ENCODE results near the gene C6orf89.

The C6orf89 gene

DNA sequence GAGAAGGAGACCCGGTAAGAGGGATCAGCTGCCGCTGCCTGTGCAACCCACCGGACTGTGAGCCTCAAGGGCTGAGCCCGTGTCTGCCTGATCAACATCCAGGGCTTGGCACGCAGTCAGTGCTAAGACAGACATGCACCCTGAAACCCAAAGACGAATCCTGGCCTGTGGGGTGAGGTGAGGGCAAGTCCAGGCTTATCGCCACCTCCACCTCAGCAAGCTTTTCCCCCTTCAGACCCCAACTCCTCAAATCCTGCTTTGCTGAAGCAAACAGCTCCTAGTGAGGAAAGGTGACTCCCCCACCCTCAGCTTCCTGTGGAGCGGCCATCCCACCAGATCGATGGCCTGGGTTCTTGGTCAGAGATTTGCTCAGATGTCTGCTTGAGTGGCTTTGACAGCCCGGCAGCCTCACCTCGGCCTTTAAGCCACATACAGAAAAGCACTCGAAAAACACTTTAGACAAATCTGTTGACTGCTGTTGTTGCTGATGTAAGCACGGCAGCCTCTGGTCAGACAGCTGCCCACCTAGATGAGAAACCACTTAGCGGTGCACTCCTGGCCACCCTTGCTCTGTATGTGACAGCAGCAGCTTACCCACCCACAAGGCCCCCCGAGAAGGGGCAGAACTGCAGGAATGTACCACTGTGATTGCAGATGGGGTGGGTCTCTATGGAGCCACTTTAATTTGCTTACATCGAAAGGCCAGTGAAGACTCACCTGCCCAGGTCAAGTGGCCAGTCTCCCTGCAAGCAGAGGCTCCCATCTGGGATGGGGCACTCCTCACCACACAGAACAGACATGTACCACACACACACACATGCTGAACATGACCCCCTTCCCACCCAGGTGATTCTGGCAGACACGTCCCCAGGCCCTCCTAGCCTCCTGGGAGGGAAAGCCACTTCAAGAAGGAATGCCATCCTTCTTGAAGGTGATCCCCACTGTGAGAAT is 85.4 kb downstream of the C6orf89 start:
- DNase-seq, result no peak

DNA sequence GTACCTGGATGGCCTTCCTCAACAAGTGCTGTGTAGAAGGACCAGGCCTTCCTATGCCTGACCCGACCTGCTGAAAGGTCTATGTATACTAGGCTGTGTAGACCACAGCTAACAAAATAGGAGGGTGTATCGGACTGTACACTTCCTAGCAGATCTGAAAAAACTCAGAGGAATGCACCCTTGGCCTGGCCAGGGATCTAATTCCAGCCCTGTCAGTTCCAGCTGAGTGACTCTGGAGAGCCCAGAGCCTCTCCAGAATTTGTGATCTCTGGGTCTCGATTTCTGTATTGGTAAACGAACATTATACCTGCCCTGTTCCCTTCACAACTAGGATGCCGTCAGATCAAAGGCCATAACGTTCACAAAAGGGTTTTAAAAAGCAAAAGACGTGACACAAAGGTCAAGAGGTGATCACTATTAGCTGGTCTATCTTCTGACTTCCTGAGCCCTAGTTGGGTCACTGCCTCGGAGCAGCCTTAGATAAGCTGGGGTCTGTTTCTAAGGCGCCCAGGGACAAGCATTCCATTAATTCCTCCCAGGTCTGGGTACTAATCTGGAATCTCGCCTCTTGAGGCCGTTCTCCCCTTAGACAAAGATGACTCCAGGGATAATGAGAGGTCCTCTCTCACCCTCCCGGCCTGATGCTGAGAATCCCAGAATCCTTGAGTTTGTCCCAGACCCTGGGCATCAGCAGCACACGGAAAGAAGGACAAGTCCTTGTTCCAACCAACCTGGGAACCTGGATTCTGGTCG is 86.3 kb downstream of the C6orf89 start:
- DNase-seq, result no peak

DNA sequence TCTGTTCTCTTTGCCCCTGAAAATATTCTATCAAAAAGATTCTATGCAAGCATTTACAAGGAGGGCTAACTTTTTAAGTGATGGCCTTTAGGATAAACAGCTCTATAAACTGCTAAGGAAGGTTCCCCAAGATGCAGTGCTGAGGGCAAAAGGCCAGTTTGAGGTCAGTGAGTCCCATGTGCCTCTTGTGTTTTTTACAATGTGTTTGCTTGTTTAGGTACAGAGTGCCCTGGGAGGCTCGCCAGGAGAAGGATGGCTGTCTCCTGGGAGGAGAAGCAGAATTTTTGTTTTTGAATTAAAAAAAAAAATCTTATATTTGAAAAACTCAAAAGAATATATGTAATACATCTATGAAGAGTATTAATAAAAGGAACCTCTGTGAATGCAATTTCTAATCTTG is 87.4 kb downstream of the C6orf89 start:
- no peak for DNase-seq

DNA sequence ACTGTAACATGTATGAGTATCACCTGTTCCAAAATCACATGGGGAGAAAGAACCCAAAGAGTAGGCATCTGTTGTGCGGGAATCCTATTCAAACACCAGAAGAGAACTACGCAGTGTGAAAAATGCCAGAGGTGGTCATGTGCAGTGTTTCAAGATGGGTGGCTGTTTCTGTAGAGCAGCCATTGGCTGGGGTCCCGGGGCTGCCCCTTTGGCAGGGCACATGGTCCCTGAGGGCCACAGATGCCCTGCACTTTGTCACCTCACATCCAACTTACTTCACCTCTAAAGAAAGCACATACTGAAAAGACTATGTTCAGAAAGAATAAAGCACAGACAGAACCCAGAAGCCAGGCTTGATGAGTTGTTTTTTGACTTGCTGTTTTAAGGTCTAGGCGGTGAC is 87.9 kb downstream of the C6orf89 start:
- no peak for DNase-seq

DNA sequence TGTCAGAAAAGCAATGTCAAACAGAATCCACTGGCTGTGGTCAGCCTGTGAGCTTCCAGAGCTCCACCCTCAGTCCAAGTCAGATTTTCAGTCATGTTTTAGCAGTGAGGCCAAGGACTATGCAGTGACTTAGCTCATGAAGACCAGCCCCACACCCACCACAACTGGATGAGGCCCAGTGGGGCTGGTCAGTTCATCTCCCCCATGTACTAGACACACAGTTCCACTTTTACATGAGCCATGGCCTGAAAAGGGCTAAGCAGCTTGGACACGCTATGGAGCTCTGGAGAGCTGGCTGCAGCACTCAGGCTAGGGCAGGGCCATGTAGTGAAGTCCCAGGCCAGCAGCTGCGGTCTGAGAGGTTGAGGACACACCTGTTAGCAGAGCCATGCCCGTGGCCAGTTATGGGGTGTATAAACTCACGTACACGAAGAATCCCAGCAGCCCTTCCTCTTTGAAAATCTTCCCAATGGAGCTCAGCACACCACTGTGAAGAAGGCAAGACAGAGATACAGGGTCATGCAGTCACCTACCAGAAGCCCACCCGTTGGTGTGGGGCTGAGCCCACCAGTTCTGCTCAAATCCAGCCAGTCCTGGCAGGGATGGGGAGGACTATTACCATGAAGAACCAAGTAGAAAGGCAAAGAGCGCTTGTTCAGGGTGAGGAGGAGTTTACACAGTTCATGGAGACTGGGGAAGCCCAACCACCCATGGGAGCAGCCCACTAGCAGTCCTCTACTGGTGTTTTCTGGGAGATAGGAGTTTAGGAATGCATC is 89.7 kb downstream of the C6orf89 start:
- no peak for DNase-seq

DNA sequence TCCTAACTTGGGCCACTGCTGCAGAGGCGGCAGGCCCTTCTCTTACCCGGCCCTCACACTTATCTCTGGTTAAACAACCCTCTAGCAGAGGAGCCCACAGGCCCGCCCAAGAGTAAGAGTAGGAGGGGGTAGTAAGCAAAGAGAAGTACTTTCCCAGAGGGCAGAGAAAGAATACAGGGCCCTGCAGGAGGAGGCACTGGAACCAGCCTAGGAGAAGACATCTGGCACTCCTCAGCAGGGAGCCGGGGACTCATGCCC is 90.2 kb downstream of the C6orf89 start:
- no peak for DNase-seq

DNA sequence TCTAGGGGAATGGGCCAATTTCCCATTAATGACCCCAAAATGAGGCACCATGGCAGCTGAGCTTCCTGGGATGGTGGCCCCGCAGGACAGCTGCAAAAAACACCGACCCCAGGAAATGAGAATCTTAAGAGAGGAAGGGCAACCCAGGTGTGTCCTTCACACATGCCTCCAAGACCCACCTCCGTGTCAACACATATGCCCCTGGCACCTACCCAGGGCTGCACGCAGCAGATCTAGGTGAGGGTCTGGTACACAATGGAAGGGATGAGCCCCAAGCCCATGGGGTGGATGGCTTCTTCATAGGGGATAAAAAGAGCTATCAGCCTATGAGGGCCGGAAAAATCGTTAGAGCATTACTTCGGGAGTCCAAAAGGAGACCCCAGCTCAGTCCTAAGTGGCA is 90.8 kb downstream of the C6orf89 start:
- no peak for DNase-seq

DNA sequence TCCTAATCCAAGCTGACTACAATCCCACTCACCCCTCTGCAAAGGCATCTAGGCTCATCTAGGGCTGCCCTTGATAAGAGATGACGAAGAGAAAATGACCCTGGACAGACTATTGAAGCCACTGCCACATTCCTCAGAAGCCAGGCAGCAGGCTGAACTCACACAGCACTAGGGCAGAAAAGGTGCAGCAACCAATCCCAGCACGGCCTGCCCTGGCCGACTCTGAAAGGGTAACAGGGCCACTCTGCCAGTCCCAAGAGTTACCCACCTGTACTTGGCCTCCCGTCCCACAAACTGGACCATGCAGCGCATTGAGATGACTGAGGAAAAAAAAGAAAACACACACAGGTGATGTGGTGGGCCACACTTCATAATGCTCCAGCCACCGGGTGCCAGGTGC is 91.2 kb downstream of the C6orf89 start:
- no peak for DNase-seq

DNA sequence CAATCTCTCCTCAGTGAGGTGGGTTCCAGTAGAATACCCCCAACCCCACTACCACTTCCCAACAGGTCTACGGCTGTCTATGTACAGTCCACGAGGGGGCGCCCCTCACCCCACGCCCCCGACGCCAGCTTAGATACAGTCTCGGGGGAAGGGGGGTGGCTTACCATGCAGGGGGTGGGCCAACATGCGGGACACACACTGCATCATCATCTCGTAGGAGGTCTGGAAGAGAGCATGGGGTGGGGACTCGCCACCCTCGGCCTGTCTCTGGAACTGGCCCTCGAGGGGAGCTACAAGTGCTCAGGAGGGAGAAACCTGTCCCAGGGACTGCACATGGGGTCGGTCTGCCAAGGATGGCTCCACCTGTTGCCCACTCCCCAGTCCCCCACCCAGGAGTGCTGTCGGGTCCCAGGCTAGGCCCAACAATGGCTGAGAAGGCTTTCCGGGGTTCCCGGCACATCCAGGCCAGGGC is 91.8 kb downstream of the C6orf89 start:
- DNase-seq, result no peak
